UCSD-AML1 (cell line): Measurements from ENCODE around the gene SLC22A2.

Experiments used
- DNase-seq: peaks from one replicate; lab custom pipeline; 2025; ENCODE audit not compliant: unreplicated experiment; lab: John Stamatoyannopoulos, UW

SLC22A2 gene

DNA sequence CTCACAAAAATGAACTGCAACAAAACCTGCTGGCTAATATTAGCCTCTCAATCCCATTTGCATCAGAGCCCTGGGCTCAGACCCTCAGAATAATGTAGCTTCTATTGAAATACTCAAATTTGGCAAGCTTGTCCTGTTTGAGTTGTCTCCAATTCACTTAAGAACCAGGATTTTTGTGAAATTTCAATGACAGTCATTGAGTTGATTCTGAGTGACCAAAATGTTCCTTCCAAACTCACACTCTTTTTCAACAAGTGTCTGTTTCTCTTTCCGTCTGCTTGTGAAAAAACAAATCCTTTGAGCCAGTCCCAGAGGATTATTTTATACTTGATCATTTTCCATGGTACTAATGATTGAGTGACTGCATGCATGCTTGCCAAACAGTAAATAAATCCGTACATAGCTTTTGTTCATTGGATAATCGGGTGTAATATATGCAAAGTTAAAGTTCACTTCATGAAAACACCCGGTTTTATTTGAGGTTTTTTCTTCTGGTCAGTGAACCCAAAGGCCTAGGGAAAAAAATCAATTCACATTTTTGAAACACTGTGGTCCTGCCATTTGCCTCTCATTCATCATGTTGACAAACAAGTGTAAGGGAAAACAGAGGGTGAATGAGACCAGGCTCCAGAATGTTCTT is 16.4 kb upstream of the SLC22A2 start:
- DNase-seq, result no peak

- no peak for DNase-seq
Observed at GRCh38 chr6:160273750-160274149, 15.1 kb upstream of the SLC22A2 start.

DNA sequence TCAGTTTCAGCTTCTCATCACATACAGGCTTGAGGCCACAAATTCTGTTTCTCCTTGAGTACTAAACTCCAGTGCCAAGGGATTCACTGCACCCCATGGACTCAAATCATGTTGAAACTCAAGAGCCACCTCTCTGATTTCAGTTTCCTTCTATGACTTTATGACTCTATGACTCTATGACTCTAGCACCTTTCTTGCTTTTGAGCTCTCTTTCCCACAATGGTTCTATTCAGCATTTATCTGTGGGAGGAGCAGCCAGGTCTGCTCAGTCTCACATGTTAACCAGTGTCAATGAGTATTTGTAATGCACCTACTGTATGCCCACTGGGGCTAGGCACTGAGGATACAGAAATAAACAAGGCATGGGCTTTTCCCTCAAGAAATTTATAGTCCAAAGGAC is 14.6 kb upstream of the SLC22A2 start:
- DNase-seq, result no peak

GRCh38 chr6:160272707-160273106 is 14.1 kb upstream of the SLC22A2 start:
- no peak for DNase-seq

GRCh38 chr6:160270347-160270746 is 11.7 kb upstream of the SLC22A2 start:
- no peak for DNase-seq

- no peak for DNase-seq
Observed at GRCh38 chr6:160269771-160270170, 11.2 kb upstream of the SLC22A2 start.

- DNase-seq, result no peak
Observed at GRCh38 chr6:160269023-160269521, 10.5 kb upstream of the SLC22A2 start.

DNA sequence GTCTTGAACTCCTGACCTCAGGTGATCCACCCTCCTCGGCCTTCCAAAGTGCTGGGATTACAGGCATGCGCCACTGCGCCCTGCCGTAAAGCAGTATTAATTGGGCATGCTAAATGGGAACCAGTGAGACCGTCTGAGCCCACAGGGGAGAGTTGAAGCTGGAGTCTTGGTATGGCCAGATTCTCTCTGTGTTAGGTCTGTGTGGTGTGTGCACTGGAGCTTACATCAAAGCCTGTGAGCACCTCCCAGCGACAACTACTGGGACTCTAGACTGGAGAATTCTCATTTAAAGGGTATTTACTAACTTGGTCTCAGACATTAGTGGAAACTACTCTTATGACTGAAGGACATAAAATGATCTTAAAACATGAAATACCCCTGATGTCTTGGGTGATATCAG is 8.5 kb upstream of the SLC22A2 start:
- DNase-seq, result no peak

DNA sequence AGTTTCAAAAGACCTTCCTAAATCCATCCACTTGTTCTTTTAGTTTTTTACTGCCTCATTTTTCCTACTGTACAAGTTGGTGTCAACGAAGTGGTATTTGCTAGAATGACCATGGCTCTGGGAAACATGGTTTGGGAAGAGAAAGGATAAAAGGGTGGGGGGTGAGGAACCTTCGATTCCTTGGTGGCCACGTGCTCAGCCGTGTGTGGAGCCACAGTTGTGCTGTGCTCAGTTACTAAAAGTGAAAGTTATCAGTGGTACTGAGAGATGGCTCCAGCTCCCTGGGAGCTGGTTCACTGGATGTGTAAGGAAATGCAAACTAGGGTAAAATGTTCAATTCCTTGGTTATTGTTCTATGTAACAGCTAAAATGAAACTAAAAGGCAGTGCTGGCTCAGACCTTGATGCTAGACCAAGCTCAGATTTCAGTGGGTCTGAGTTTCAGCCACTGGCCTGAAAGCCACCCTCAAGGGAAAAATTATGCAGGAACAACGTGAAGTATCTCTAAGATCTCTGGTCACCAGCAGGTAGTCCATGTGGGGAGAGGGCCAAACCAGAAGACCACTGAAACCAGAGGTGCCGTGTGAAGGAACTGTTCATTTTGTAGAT is 7.4 kb upstream of the SLC22A2 start:
- DNase-seq, result no peak

- no peak for DNase-seq
Observed at GRCh38 chr6:160264061-160264612, 5.5 kb upstream of the SLC22A2 start.

DNA sequence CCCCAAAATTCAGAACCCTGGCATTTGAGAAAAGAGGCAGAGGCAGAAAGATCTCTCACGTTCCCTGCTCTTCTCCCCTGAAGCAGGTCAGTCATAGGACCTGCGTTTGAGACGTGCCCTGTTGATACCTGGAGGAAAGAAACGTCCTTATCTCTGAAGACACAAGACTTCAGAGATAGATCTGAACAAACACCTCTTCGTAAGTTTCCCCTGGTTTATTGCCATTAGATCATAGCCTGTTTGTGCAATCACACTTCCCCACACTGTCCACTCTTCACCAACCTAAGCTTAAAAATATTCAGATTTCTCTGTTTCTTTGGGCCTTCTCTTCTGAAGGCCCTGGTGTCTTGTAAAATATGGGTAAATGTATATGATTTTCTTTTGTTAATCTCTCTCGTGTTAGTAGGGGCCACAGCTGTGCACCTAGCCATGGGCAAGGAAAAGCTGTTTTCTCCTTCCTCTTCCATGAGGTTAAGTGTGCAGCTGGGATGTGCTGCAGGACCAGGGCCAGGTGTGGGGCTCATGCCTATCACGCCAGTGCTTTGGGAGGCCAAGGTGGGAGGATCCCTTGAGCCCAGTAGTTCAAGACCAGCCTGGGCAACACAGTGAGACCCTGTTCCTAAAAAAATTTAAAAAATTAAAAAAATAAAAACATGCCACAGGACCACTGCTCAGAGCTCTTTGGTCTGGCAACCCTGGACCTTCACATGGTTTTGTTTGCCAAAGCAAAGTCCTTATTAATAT is 4.7 kb upstream of the SLC22A2 start:
- DNase-seq, result no peak

DNA sequence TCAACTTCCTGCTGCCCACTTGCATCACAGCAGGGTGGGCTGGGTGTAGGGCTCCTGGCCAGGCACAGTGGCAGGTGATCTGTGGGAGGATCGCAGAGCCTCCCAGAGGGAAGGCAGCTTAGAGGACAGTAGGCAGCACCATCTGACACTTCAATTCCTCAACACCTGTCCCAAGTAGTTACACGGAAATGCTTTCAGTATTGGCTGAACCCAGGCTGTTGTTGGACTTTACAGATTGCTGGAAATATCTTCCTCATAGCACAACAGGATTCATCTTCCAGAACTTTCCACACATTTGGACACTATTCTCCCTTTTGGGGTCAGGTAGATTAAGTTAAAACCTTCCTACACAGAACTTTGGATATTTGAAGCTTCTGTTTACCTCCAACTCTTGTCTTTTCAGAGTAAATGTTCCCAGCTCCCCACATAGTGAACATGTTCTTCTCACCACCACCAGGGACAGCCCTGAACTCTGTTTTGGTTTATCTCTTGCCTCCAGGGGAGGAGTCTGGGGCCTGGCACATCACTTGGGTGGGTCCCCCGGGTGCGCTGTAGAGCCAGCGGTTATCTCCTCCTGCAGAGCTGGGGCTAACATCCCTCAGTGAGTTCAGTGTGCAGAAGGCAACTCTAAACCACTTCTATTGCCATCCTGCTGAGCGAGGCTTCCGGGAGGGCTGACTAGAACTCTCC is 3.5 kb upstream of the SLC22A2 start:
- no peak for DNase-seq

- no peak for DNase-seq
Observed at GRCh38 chr6:160260803-160261450, 2.3 kb upstream of the SLC22A2 start.

DNA sequence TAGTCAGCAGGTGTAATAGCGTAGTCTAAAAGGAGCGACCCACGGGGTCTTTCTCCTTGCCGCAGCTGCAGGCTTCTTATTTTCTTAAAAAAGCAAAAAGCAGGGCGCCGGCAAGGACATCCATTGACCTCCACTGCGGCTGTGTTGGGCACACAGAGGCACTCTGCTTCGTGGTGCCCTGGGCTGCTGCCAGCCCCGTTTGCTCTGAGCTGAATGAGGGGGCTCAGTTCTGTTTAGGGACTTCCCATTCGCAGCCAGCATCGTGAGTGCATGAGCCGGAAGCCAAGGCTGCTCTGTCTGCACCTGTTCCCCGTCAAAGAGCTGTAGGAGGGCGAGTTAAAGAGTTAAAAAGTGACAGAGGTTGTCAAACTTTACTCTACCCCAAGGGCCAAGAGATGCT is 1.7 kb upstream of the SLC22A2 start:
- no peak for DNase-seq

DNA sequence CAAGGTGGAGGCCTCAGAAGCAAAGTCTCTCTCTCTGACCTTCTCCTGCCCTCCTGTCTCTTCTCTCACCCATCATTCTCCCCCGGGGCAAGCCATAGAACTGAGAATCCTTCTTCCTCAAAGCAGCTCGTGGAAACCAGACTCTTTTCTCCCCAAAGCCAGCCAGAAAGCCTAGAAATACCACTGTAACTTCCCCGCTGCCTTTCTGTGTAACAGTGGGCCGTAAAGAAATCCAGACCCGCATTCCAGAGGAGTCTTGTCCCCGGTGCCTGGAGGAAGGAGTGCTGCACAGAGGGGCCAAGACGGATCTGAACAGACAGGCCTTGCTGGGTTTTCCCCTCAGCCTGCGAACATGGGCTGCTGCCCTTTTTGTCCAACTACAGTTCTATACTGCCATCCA is 977 bp upstream of the SLC22A2 start:
- no peak for DNase-seq

GRCh38 chr6:160259143-160259425 is 463 bp upstream of the SLC22A2 start:
- no peak for DNase-seq

GRCh38 chr6:160256445-160256844 is 2.2 kb downstream of the SLC22A2 start:
- DNase-seq, result no peak

DNA sequence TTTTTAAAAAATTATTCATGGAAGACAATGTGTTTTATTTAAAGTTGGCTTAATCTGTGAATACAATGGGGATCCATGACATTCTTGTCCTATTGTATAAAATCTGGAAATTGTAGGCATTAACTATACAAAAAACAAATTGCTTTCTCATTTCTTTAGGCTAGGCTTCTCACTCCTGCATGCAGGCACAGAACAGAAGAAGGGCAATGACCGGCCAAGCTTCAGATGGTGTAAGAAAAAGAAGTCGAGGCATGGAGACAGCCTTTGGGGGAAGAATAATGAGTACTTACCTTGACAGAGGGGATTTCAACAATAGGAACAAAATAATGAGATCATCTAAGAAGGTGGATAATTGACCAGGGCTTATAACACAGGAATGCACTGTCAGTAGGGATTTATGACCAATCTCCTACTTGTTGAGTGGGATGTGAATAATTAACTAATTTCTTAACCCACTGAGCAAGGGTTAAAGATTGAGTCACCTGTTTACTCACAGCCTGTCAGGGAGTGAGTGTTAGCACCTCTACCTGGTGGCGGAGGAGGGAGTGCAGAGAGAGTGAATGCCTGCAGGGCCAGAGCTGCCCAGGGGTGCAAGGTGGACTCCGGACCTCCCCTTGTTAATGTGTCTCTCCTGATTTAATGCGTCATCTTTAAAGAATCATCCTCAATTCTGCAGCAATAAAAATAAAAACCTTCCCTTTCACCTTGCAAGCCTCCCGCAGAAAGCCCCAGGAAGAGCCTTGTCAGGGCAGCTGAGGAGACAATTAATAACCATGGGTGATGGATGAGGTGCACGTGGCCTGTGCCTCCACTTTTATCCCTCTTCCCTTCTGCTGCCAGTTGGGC is 3.9 kb downstream of the SLC22A2 start:
- DNase-seq, result no peak

DNA sequence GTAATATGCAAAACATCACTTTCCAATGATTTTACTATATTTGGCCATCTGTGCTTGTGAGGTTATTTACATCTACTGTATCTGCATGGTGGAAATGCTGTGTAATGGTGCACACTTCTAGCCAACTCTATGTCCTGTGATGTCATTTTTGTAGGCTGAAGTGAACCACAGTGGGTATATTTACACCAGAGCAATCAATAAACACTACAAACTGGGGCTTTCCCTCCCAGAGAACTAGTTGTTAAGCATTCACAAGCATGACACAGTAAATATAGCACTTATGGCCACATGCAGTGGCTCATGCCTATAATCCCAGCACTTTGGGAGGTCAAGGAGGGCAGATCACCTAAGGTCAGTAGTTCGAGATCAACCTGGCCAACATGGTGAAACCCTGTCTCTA is 4.9 kb downstream of the SLC22A2 start:
- no peak for DNase-seq

DNA sequence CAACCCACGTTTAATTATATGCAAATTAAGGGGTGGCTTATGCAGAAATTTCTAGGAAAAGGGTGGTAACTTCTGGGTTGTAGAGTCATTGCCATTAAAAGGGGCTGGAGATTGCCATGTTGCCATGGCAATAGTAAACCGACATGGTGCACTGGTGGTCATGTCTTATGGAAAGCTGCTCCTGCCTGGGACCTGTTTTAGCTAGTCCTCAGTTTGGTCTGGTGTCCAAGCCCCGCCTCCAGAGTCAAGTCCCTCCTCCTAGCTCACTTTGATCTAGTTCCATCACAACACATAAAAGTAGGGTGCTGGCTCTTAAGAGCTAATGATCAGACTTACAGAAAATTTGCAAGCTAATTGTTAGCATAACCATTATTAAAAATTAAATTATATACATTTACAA is 5.3 kb downstream of the SLC22A2 start:
- DNase-seq, result no peak
